GM12878 (cell line): ENCODE data around the gene ARAF. TPM values are rescaled to one million over a fixed set of nuclear protein-coding genes. Genes with fewer than 3 reads are reported as not detected.

ENCODE experiments used
- ATAC-seq: fragments of 200-7000 bp; cut with Tn5 transposase; 3 replicates; pipeline ENCODE4 v1.9.1; 2020; ENCODE audit warnings: mild to moderate bottlenecking, moderate library complexity
- BruUV-seq: library from RNA; stranded (reverse); fragments of 400-500 nt; replicated peaks from 2 replicates; lab custom pipeline; 2021; lab: Mats Ljungman, UMichigan
- CTCF ChIA-PET: fragments of 300-600 bp; sonication (Branson Sonifier 250); formaldehyde crosslinking; extraction: SDS; loops from one replicate; lab custom pipeline; 2021; ENCODE audit warnings: inconsistent platforms; lab: Yijun Ruan, JAX
- POLR2A ChIA-PET: fragments of 350-600 bp; formaldehyde crosslinking; extraction: SDS; loops from one replicate; lab custom pipeline; 2021; ENCODE audit warnings: inconsistent platforms; lab: Charles Lee
- RAD21 ChIA-PET: fragments of 300-600 bp; sonication (Branson Sonifier 250); formaldehyde crosslinking; loops from one replicate; lab custom pipeline; 2023; ENCODE audit warnings: antibody characterized with exemption; ENCODE audit not compliant: unreplicated experiment; lab: Charles Lee
- SMC1A ChIA-PET: fragments of 300-600 bp; sonication (Branson Sonifier 250); formaldehyde crosslinking; loops from one replicate; lab custom pipeline; 2023; ENCODE audit not compliant: unreplicated experiment, uncharacterized antibody; lab: Charles Lee
- DNase-seq: peaks from one replicate; pipeline ENCODE4 v3.0.0-alpha.2; 2011; ENCODE audit warnings: low read depth, low spot score
- FAIRE-seq: peaks from 3 replicates; lab custom pipeline; 2011; peaks lifted over from hg19 to GRCh38; lab: Jason Lieb, UNC
- H2AFZ ChIP-seq: 2 replicates; pipeline ENCODE4 v1.6.0; 2011; ENCODE audit warnings: low read depth, low read length, control low read depth; ENCODE audit not compliant: control insufficient read depth
- H3K27ac ChIP-seq: 2 replicates; pipeline ENCODE4 v1.5.1; 2011; ENCODE audit warnings: control low read depth; ENCODE audit not compliant: control insufficient read depth, insufficient read depth
- H3K27me3 ChIP-seq, 2 experiments: replicated peaks in 1 of 2; 2 replicates each; pipeline versions ENCODE4 v1.6.0 to v1.6.1; 2011; ENCODE audit warnings: low read length in 1 of 2; ENCODE audit not compliant: control insufficient read depth in 2 of 2, insufficient read depth in 2 of 2
- H3K36me3 ChIP-seq, 2 experiments: 2 replicates each; pipeline ENCODE4 v1.5.1; 2011; ENCODE audit warnings: low read length in 1 of 2; ENCODE audit not compliant: control insufficient read depth in 2 of 2, insufficient read depth in 2 of 2
- H3K4me1 ChIP-seq: 2 replicates; pipeline ENCODE4 v1.6.1; 2011; ENCODE audit warnings: mild to moderate bottlenecking, low read length, moderate library complexity, mixed read lengths; ENCODE audit not compliant: control insufficient read depth, insufficient read depth
- H3K4me2 ChIP-seq: 2 replicates; pipeline ENCODE4 v1.6.0; 2011; ENCODE audit warnings: control low read depth; ENCODE audit not compliant: control insufficient read depth, insufficient read depth
- H3K4me3 ChIP-seq: fragments of 200-600 bp; sonication (generic); 2 replicates; pipeline ENCODE4 v1.5.1; 2016
- H3K79me2 ChIP-seq: 2 replicates; pipeline ENCODE4 v1.6.0; 2011; ENCODE audit warnings: low read length; ENCODE audit not compliant: control insufficient read depth, insufficient read depth
- H3K9ac ChIP-seq: 2 replicates; pipeline ENCODE4 v1.8.0; 2011; ENCODE audit warnings: low read length, control low read depth, mixed read lengths; ENCODE audit not compliant: control insufficient read depth, insufficient read depth
- H3K9me3 ChIP-seq: replicated peaks from 3 replicates; pipeline ENCODE4 v1.5.1; 2011; ENCODE audit warnings: mild to moderate bottlenecking, low read length; ENCODE audit not compliant: control insufficient read depth, insufficient read depth
- H4K20me1 ChIP-seq: 2 replicates; pipeline ENCODE4 v1.6.0; 2011; ENCODE audit not compliant: control insufficient read depth, insufficient read depth
- BCL11A ChIP-seq: IDR thresholded peaks from 2 replicates; pipeline ENCODE4 v1.6.1; 2011; ENCODE audit warnings: low read depth, low read length
- GATAD2B ChIP-seq: fragments of 450-650 bp; conservative IDR thresholded peaks from 2 replicates; pipeline ENCODE4 v1.6.1; 2017; ENCODE audit warnings: low read depth, mild to moderate bottlenecking, moderate library complexity
- NFYB ChIP-seq: IDR thresholded peaks from 2 replicates; pipeline ENCODE4 v1.6.1; 2011; ENCODE audit warnings: low read depth, mild to moderate bottlenecking, low read length, improper control_type of control experiment, moderate library complexity; ENCODE audit not compliant: insufficient read depth
- WGBS: methylation state at CpG from one replicate; pipeline ENCODE4 v1.1.6; 2016; ENCODE audit warnings: low lambda C conversion rate; ENCODE audit not compliant: insufficient replicate concordance, insufficient coverage; ENCODE audit errors: missing lambda C conversion rate; 5-methylcytosine and 5-hydroxymethylcytosine counted together
- in situ Hi-C: fragments of 300-500 bp; cut with MboI; formaldehyde crosslinking; loops from 9 replicates; pipeline ENCODE4 v1.14.3; 2018; ENCODE audit warnings: mixed read lengths
- intact Hi-C: fragments of 100-400 bp; cut with micrococcal nuclease; formaldehyde crosslinking; loops from one replicate; pipeline ENCODE4 v1.14.2; 2022; ENCODE audit not compliant: unreplicated experiment
- polyA plus RNA-seq, 11 experiments: library from polyadenylated mRNA; depleted of rRNA in 4 of 11; unstranded in 6 of 11; stranded (reverse) in 5 of 11; fragments of >200 nt; fragmentation: Nextera tagmentation in 4 of 11; fragmentation: Illumina TruSeq in 1 of 11; extraction: Ambion mirVana in 4 of 11; extraction: Trizol in 1 of 11; gene quantifications; 1 replicate in 1 of 11; 2 replicates in 10 of 11; pipeline versions ENCODE4 v1.2.1 to v1.2.3, GENCODE V29; 2011 to 2016; ENCODE audit warnings: inconsistent platforms in 2 of 11, missing spikeins in 2 of 11, low read depth in 1 of 11
- total RNA-seq, 4 experiments: library from RNA; depleted of rRNA in 3 of 4; stranded (reverse); fragments of >200 nt in 3 of 4; fragmentation: Illumina TruSeq in 1 of 4; extraction: Trizol in 1 of 4; gene quantifications; 2 replicates each; pipeline versions ENCODE4 v1.2.1 to v1.2.3, GENCODE V29; 2013 to 2021
- TF ChIP-seq, protein P1 (sequence below): fragments of 450-650 bp; formaldehyde crosslinking; IDR thresholded peaks from 2 replicates; pipeline ENCODE4 v1.4.0; 2020; ENCODE audit warnings: mild to moderate bottlenecking, moderate library complexity

The ARAF gene
- total and polyA plus RNA-seq, 10 of the 15 experiments (the other 5 are each of a cell fraction or from before 2014, with no cell fraction given), result 5.0 to 79.2 (median 39.1) TPM

- TF ChIP-seq, protein P1, sequence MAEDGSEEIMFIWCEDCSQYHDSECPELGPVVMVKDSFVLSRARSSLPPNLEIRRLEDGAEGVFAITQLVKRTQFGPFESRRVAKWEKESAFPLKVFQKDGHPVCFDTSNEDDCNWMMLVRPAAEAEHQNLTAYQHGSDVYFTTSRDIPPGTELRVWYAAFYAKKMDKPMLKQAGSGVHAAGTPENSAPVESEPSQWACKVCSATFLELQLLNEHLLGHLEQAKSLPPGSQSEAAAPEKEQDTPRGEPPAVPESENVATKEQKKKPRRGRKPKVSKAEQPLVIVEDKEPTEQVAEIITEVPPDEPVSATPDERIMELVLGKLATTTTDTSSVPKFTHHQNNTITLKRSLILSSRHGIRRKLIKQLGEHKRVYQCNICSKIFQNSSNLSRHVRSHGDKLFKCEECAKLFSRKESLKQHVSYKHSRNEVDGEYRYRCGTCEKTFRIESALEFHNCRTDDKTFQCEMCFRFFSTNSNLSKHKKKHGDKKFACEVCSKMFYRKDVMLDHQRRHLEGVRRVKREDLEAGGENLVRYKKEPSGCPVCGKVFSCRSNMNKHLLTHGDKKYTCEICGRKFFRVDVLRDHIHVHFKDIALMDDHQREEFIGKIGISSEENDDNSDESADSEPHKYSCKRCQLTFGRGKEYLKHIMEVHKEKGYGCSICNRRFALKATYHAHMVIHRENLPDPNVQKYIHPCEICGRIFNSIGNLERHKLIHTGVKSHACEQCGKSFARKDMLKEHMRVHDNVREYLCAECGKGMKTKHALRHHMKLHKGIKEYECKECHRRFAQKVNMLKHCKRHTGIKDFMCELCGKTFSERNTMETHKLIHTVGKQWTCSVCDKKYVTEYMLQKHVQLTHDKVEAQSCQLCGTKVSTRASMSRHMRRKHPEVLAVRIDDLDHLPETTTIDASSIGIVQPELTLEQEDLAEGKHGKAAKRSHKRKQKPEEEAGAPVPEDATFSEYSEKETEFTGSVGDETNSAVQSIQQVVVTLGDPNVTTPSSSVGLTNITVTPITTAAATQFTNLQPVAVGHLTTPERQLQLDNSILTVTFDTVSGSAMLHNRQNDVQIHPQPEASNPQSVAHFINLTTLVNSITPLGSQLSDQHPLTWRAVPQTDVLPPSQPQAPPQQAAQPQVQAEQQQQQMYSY (CRISPR knock-in tag), result no peak
- TF ChIP-seq BCL11A, result 0 out of 2 replicates have a peak, but pooled peaks have one; percentile 3
- TF ChIP-seq, all 136 proteins: peak for 5
Observed at GRCh38 chrX:47560179-47560933, 649 bp upstream of the ARAF start (continued).

DNA sequence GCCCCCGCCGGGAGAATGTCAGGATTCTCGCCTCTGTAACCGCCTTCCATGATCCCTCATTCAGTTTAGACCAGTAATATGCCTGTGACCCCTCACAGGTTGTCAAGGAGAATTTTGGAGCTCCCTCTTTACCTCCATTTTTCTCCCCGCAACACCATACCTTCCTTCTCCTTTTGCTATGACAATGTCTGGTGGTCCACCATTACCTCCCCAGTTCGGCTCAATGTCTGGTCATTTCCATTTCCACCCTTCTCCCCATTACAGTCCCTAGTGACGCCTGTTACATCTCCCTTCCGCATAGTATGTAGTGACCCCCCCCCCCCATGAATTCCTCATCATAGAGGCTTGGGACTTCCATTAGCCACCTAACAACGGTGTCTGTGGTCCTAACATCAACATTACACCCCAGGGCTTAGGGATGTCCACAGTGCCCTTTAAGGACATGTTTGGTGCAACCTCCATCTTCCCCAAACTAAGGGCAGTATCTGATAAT lies 700 bp downstream of the ARAF start:
- peak overlapping the region; percentile 54 for H3K9ac ChIP-seq
- ChIA-PET RAD21 (interaction anchor here (0.6 to 1.3 kb wide), 3 partner anchors 44 to 87 kb away, joined by 3 to 4 read pairs (median 3); no protein-coding TSS in a partner anchor), SMC1A (interaction anchor here (1.4 to 2.0 kb wide), 2 partner anchors 80 to 89 kb away, joined by 3 to 4 read pairs; partner anchors contain the start of gene ELK1), POLR2A (no interaction called here), CTCF (interaction anchor here (0.6 to 2.4 kb wide), 7 partner anchors 67 to 106 kb away, joined by 3 to 10 read pairs (median 3); partner anchors contain the start of gene CFP)
- H4K20me1 ChIP-seq, result no peaks in the 10 kb centered on the region
- DNase-seq, result no peak
- H3K27me3 ChIP-seq, result no peaks in the 10 kb centered on the region
- peaks cover 22% of the 10 kb centered on the region for H3K79me2 ChIP-seq
- 24% methylated on average over 9 of the region's 9 CpGs for WGBS
- H3K4me3 ChIP-seq, result peak overlapping the region; percentile 70
- no peak for FAIRE-seq
- H3K36me3 ChIP-seq, result peaks cover 3 to 4% of the 10 kb centered on the region in 2 experiments; a peak in 3 of 4 replicates
- in situ Hi-C loops (loop anchor here (10.0 kb wide), 2 partner anchors 83 to 463 kb away; no protein-coding TSS in a partner anchor), intact Hi-C loops (loop anchor here (2.0 to 5.0 kb wide), 5 partner anchors 83 to 466 kb away; partner anchors contain the start of genes ELK1 and ZNF81)
- peak overlapping the region; percentile 49 for H3K4me2 ChIP-seq
- H3K9me3 ChIP-seq, result no peaks in the 10 kb centered on the region
- 0 out of 2 replicates have a peak, but pooled peaks have one; percentile 13 for TF ChIP-seq NFYB
- TF ChIP-seq GATAD2B, result no peak
- no peak overlapping the region for H2AFZ ChIP-seq
- H3K27ac ChIP-seq, result peak overlapping the region; percentile 63
- no peaks in the 10 kb centered on the region; the same call in 1 of the 2 replicates for H3K4me1 ChIP-seq
- no TSS peak for BruUV-seq
- no peak; the same call in 2 of the 3 replicates for ATAC-seq
